Amniotic epithelial cell (primary cell): ENCODE measurements around the gene LINGO1.

Experiments
- DNase-seq: peaks from one replicate; pipeline ENCODE4 v3.0.0-alpha.2; 2010; ENCODE audit warnings: low read depth

LINGO1 gene

DNA sequence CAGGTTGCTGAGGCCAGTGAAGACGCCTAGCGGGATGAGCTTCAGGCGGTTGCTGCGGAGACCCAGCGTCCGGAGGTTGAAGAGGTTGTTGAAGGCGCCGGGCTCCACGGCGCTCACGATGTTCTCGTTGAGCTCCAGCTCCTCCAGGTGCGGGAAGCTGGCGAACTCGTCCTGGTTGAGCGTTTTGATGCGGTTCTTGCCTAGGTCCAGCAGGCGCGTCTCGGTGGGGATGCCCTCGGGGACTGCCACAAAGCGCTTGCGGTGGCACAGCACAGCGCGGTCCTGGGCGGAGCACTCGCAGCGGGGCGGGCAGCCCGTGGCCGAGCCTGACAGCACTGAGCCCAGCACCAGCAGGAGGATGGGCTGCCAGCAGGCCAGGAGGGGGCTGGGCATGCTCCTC, 17.2 kb downstream of the LINGO1 start:
- no peak for DNase-seq

DNA sequence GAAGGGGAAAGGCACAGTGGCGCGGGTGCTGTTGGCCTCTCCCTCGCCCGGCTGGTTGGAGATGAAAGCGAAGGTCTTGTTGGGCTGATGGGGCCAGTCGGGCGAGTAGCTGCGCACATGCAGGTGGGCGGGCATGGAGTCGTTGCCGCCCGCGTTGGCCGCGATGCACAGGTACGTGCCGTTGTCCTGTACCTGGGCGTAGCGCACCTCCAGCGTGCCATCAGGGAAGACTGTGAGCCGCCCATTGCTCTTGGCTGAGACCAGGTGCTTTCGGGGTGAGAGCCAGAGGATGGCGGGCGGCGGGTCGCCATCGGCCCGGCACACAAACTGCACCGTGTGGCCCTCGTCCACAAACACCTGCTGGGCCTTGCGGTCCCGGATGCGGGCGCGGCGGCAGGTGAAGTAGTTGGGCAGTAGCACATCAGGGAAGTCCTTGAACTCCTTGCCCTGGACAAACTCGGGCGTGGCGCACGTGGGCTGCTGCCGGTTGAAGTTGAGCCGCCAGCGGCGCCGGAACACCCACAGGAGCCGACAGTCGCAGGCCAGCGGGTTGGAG, 18.4 kb downstream of the LINGO1 start:
- no peak for DNase-seq

DNA sequence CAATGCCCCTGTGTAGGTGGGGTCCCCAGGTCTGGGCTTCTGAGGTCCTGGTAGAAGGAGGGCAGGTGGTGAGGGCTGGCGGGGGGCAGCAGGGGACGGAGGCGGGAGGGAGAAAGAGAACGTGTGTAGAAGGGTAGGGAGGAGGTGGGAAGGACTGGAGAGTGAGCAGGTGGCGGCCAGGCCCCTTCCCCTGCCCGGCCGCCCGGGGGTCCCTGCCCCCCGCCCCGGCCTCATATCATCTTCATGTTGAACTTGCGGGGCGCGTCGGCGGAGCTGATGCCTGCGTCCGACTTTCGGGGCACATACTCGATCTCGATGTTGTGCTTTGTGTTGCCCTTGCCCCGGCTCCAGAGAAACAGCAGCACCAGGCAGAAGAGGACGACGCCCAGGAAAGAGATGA, 18.9 kb downstream of the LINGO1 start:
- no peak for DNase-seq

DNA sequence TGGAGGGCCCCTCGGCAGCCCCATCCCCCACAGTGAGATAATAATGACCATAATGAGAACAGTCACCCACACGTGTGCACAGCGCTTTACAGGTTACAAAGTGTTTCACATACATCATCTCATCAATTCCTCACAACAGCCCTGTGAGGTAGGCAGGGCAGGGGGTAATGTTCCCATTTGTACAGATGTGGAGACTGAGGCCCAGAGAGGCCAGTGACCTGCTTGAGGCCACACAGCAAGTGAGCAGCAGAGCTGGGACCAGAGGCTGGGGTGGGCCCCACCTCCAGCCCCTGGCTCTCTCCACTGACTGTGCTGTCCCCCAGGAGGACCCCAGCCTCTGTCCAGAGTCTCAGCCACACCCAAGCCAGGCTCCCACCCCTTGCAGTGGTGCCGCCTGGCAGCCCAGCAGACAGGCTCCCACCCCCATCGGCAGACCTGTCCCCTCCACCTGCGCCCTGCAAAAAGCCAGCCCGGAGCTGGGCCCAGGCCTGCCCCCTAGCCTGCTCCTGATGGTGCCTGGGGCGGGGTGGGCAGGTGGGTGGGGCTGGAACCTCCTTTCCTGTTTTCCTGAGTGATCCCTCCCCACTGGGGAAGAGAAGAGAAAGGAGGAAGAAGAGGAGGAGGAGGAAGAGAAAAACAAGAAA, 19.6 kb downstream of the LINGO1 start:
- DNase-seq: no peak

DNA sequence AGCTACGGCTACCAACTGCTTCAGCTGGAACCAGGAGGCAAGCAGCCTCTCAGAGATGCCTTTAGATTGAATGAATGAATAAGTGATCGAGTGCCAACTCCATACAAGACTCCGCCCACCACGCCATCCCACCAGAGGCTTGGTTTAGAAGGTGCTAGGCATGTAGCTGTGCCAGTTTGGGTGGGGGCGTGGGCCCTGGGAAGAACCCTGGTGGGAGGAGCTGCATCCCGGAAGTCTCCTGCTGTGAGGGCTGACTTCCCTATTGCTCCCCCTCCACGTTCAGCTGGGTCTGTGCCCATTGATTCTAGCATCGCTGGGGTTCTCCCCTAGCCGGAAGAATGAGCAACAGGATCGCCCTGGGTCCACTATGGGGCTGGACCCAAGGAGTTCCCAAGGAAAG, 20.9 kb downstream of the LINGO1 start:
- no peak for DNase-seq

DNA sequence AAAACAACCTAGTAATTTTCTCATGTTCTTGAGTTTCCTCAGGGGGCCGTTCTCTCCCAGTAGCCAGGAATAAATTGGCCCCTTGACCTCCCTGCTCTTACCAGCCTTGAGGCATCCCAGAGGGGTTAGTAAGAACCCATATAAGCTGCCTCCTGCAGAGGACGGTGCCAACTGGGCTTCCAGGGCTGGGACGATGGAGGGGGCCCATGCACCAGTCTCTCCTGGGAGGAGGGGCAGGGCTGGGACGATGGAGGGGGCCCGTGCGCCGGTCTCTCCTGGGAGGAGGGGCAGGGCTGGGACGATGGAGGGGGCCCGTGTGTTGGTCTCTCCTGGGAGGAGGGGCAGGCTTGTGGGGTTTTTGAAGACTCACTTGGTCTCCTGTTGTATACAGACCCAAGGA, 22.0 kb downstream of the LINGO1 start:
- no peak for DNase-seq

DNA sequence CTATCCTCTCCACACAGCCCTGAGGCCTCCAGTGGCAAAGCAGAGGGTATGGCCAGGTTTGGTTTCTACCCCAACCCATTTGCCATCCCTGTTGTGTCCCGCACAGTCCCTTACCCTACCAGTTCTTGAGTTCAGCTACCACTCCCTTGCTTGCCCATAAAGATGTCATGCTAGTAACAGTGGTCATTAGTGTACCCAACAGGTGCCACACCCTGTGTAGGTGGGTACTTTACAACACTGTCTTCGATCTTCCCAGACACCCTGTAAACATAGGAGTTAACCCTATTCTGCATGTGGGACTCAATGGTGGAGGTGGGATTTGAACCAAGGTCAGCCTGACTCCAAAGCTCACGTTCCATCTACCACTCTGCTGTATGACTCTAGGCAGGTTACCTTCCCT, 23.2 kb downstream of the LINGO1 start:
- no peak for DNase-seq

DNA sequence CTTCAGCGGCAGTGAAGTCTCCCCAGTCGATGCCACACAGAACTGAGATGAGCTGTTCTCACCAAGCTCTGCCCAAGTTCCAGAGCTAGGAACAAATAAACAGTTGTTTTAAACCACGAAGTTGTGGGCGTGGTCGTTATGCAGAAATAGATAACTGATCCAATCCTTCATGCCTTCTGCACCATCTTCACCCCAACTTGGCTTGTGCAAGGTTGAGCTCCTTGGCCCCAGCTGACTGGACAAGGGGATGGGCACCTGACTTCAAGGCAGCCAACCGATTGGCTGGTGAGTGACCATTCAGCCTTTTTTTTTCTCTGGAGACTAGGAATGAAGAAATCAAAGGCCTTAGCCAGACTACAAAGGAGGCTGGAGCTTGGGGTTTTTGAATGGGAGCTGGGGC, 23.9 kb downstream of the LINGO1 start:
- DNase-seq: peak; percentile 23

DNA sequence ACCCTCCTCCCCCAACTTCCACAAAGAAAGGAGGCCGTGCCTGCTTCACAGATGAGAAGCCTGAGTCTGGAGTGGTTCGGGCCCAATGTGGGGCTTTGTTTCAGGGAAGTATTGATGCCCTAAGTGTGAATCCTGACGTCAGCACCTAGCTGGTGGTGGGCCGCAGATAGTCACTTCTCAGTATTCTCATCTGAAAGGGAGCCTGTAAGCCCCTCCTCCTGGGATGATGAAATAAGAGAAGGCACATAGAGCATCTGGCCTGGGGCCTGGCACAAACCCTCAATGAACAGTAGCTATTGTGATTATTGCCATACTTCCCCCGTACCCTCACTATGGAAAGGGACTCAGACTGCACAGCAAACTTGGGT, 24.8 kb downstream of the LINGO1 start:
- no peak for DNase-seq

DNA sequence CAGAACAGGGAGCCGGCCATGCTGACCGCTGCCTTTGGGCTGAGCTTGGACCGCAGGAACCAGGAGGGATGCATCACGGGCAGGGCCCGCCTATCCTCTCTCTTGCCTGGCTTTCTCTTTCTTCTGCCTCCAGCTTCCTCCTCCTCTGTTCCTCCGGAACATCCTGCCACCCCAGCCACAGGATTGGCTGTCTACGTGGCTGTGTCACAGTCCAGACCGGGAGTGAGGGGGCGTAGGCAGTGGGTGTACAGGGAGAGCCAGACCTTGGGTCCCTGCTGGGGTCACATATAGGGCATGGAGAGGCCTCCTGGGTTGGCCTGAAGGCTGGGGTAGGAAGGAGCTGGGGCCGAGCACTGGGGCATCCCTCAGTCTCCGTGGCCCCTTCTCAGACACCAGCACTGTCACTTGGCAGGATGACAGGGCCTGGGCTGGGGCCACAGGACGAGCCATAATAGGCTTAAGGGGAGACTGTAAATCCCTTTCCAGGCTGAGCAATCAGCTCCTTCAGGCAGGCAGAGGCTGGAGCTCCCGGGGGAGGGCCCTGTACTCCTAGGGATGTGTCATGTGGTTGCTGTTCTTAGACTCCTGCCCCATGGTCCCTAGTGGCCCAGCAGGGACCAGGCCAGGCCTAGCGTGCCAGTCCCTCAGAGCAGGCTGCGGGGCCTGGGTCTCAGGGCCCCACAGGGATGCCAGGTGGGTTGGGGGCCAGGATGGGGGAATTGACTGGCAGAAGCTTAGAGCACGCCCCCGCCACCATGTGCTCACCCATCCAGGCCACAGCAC, 25.4 kb downstream of the LINGO1 start:
- peak; percentile 53 for DNase-seq

DNA sequence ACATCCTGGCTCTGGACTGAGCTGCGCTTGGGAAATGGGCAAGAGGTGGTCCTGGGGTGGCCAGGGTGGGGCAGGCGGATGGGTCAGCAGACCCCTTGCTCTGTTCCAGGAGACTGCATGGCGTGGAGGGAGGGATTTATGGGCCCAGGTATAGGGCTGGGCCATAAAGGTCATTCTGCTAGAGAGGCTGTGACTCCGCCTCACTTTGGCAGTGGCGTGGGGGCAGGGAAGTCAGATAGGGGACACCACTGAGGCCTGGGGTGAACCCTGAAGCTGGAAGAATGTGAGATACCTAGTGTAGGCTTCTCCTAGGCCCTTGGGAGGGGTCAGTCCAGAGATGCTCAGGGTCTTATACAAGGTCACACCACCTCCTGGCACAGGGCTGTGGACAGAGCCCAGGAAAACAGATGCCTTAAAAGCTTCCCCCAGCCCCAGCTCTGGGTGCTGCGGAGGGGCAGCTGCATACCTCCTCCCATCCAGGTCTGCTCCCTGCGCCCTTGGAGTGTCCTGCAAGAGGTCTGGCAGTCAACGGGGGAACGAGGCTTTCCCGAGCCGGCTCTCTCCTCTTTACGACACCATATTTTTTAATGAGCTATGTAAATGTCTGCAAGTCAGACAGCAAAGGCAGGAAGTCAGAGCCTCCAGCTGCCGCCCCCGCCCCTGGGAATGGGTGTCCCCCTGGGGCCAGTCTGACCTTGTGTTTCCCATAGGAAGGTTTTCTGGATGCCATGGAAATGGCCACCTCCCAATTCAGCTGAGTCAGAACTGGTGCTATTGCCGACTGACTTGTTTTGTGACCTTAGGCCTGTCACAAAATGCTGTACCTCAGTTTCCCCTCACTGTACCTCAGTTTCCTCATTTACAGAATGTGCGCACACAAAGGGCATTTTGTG, 26.3 kb downstream of the LINGO1 start:
- DNase-seq: peak; percentile 12

DNA sequence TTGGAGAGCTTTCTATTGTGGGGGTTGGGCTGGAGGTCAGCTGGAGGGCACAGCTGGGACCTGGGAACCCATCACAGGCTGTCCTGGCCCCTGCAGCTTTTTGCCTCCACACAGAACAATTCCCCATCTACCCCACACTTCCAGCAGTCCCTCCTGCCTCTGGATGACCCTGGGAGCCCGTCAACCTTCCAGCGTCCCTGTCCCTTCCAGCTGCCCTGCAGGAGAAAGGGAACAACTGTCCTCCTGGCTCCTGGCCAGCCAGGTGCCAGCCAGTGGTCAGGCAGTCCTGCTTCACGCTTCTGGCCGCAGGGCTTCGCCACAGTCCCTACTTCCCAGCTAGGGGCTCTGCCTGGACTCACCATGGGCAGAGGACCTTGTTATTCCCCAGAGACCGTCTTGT, 27.2 kb downstream of the LINGO1 start:
- DNase-seq: no peak

DNA sequence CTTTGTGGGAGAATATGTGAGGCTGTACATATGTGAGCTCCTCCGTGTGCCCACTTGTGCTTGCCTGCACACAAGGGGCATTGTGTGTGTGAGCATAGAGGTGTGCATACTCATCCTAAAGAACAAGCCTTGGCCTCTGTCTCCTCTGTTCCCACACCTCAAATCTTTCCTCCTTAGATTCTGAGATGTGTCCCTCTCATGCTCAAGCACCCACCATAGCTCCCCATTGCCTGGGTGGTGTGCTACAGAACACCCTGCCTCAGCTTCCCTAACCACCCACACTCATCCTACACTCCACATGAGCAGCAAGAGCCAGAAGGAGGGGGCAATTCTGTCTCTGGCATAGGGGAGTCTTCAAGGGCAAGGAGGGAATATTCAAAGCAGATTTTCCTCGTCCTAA, 27.7 kb downstream of the LINGO1 start:
- DNase-seq: no peak

DNA sequence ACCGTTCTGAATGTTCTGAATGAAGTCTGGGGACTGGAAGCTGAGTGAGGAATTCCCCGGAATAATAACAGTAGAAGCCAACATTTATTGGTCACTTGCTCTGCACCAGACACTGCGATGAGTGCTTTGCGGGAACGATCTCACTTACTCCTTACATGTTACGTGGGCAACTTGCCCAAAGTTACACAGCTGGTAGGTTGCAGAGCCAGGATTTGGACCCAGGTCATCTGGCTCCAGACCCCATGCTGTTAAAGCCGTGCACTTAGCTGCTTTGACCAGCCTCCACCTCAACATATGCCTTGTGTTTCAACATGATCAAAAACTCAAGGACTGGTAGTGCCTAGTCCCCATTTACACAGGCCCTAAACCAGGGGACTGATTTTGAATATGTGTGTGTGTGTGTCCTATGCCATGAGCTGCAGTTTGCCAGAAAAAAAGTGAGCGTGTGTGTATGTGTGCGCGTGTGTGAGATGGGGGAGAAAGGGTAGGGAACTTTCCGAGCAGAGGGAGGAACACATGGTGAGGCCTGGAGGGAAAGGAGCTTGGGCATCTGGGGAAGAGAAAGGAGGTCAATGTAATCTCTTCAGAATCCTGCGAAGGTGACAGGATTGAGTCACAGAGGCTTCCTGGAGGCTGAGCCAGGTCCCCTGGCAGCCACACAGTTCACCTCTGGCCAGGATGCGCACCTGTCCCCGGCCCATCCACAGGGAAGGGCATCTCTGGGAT, 28.9 kb downstream of the LINGO1 start:
- no peak for DNase-seq

DNA sequence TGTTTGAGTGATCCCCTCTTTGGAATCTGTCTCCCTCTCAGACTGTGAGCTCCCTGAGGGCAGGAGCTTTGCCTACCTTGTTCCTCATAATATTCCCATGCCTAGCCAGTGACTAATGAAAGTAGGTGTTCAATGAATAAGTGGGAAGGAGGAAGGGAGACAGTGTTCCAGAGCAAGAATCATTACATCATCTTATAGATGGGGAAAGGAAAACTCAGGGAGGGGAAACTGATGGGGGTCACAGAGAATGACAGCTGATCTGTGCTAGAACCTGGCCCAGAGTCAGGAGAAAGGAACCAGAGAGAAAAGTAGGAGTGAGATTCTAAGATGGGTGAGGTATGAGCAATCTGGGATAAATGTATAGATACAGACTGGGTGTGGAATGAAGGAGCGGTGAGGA, 29.9 kb downstream of the LINGO1 start:
- DNase-seq: no peak

DNA sequence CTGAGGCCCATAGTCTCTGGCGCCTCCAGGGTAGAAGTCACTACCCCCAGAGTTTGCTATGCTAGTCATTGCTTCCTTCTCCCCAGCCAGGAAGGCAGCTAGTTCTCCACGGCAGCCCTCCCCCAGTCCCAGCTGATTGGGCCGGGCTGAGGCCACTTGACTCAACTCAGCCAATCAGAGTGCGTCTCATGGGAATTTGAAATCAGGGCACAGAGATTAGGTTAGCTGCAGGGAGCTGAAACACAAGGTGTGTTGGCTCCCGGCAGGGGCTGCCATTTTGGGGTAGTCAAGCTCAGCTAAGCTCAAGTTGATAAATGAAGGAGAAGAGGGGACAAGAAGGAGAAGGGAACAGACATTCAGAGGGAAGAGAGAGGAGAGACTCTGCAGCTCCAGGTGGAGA, 32.8 kb downstream of the LINGO1 start:
- peak; percentile 54 for DNase-seq

DNA sequence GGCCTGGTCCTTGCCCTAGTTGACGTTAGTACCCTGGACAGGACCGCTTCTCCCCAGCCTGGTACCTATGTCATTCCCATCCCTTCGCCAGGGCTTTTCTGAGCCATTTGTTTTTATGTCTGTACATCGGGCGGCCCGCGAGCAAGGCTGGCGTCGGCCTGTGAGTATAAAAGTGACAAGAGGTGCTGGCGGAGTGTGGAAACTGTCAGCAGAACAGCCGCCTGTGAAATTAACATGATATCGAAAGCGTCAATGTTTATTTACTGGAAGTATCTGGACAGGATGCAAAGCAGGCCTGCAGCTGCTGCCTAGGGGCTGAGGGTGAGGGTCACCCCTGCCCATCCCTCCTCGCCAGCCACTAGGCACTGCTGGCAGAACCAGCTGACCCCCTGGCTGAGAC, 33.4 kb downstream of the LINGO1 start:
- DNase-seq: no peak

DNA sequence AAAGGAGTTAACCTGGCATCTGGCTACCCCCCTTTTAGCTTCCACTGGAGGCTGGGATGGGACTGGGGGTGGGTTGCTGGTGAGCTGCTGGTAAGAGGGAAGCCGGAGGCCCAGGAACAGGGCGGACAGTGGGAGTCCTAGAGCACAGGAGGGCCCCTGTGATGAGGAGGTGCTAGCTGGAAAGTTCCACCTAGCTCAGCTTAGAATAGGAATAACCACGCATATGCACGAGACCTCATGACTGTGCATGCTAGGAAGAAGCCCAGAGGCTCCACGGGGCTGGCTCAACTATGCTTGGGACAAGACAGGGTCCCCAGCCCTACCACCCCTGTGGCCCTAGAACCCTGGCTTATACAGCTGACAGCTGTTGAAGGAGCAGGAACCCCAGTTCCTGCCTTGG, 34.1 kb downstream of the LINGO1 start:
- DNase-seq: no peak

DNA sequence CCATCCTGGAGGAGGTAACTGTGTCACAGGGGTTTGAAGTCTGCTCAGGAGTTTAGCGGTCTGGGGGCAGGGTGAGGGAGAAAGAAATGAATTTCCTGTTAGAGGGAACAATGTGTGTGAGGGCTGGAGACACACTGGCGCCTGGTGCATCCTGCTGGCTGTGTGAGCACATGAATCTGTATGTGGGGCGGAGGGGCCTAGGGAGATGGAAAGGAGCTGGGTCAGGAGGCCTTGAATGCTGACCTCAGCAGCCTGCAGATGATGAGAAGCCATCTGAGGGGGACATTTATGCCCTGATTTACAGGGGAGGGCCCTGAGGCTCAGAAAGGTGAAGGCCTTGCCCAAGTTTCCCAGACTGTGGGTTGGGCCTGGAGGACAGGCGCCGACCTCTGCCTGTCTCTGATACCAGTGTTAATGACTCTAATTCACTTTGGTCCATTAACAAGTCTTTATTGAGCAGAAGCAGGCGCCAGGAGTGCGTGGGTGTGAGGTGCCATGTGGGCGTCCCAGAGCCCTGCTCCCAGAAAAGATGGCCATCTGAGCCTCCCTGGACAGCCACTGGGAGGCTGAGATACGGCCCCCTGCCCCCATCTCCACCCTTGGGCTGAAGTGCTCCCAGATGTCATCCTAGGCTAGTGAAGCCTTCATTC, 34.8 kb downstream of the LINGO1 start:
- no peak for DNase-seq

DNA sequence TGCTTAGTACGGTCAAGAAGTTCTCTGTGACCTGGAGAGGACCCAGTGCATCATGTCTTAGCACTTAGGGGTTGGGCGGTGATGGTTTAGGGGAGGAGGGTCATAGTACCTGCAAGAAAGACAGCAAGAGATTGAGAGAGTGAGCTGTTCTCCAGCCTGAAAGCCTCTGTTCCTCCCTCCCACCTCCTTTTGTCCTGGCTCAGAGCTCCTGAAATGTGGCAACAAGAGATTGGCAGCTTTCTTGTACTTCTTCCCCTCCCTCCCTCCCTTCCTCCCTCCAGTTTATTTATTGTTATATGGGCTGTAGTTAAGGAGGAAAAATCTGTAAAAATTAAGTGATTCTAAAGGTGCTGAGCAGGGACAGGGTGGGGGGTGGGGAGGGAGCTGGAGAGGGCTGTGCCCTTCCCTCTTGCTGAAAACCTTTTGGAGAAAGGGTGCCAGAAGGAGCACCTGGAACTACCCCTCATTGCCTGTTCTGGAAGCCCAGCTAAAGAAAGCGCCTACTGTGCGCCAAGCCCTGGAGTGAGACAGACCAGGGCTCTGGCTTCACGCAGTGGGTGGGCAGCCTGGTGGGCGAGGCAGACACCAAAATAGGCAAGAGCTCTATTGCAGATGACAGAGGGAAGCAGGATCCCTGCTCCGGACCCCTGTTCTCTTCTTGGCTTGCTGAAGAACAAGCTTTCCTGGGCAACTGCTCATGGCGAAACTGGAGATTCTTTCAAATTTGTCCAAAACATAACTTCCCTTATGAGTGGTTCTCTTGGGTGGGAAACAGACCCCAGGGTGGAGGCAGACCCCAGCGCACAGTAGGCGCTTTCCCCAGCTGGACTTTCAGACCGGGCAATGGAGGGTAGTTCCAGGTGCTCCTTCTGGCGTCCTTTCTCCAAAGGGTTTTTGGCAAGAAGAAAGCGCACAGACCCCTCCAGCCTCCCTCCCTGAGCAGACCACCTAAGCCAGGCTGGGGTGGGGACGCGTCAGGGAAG, 35.6 kb downstream of the LINGO1 start:
- peak; percentile 51 for DNase-seq
